HCT116 (cell line): ENCODE data around the gene CEP112. TPM values are rescaled to one million over a fixed set of nuclear protein-coding genes. Genes with fewer than 3 reads are reported as not detected.

Experiments used
- ATAC-seq: fragments of 200-7000 bp; cut with Tn5 transposase; 2 replicates; pipeline ENCODE4 v1.9.1; 2020; ENCODE audit warnings: mild to moderate bottlenecking, moderate library complexity
- BruUV-seq: library from RNA; stranded (reverse); fragments of 400-500 nt; replicated peaks from 2 replicates; lab custom pipeline; 2021; lab: Mats Ljungman, UMichigan
- CTCF ChIA-PET: fragments of 300-600 bp; sonication (Branson Sonifier 250); formaldehyde crosslinking; loops from one replicate; lab custom pipeline; 2021; ENCODE audit warnings: antibody characterized with exemption; lab: Charles Lee
- POLR2A ChIA-PET: fragments of 300-600, 350-600 bp; sonication (Branson Sonifier 250); formaldehyde crosslinking; loops from one replicate; lab custom pipeline; 2021; ENCODE audit warnings: antibody characterized with exemption; lab: Charles Lee
- RAD21 ChIA-PET, 2 experiments: fragments of 300-600 bp; sonication (Branson Sonifier 250); formaldehyde crosslinking; loops; one replicate each; lab custom pipeline; 2023; ENCODE audit warnings: low total read pairs in 2 of 2; ENCODE audit not compliant: uncharacterized antibody in 2 of 2, unreplicated experiment in 2 of 2, low non-redundant PET in 1 of 2; lab: Charles Lee
- DNase-seq: peaks from one replicate; pipeline ENCODE4 v3.0.0-alpha.2; 2010; ENCODE audit warnings: low read depth, low spot score
- H2AFZ ChIP-seq: fragments of 200-600 bp; shearing (Covaris generic), sonication (generic); 2 replicates; pipeline ENCODE4 v1.6.1; 2017; ENCODE audit warnings: low read depth, mixed run types, mixed read lengths, antibody characterized with exemption, low read length; ENCODE audit not compliant: poor library complexity, severe bottlenecking
- H3K27ac ChIP-seq: 2 replicates; pipeline ENCODE4 v1.5.1; 2012; ENCODE audit warnings: low read depth, low read length
- H3K27me3 ChIP-seq: fragments of 200-600 bp; sonication (generic); 2 replicates; pipeline ENCODE4 v1.6.1; 2016; ENCODE audit warnings: mixed run types, low read length, mixed read lengths; ENCODE audit not compliant: insufficient read depth
- H3K36me3 ChIP-seq, 2 experiments: fragments of 200-500 bp in 1 of 2; fragments of 200-600 bp in 1 of 2; sonication (Bioruptor generic) in 1 of 2; sonication (generic) in 1 of 2; 2 replicates each; pipeline versions ENCODE4 v1.5.1 to v1.6.1; 2014 to 2016; ENCODE audit warnings: low read length in 2 of 2, inconsistent platforms in 1 of 2, mixed read lengths in 1 of 2, mixed run types in 1 of 2; ENCODE audit not compliant: insufficient read depth in 2 of 2, control insufficient read depth in 1 of 2
- H3K4me1 ChIP-seq, 2 experiments: fragments of 200-600 bp in 1 of 2; sonication (generic) in 1 of 2; 2 replicates each; pipeline versions ENCODE4 v1.5.1 to v1.6.1; 2012 to 2017; ENCODE audit warnings: low read length in 2 of 2, inconsistent platforms in 1 of 2, mild to moderate bottlenecking in 1 of 2, mixed read lengths in 1 of 2, mixed run types in 1 of 2, moderate library complexity in 1 of 2; ENCODE audit not compliant: insufficient read depth in 2 of 2, control insufficient read depth in 1 of 2
- H3K4me2 ChIP-seq: fragments of 200-600 bp; sonication (generic); 2 replicates; pipeline ENCODE4 v1.6.1; 2017; ENCODE audit warnings: mixed run types, low read length, mixed read lengths
- H3K4me3 ChIP-seq, 2 experiments: fragments of 200-600 bp in 1 of 2; sonication (generic) in 1 of 2; replicated peaks in 1 of 2; 2 replicates each; pipeline ENCODE4 v1.5.1; 2011 to 2016; ENCODE audit warnings: low read length in 2 of 2, control low read depth in 1 of 2, low read depth in 1 of 2, mild to moderate bottlenecking in 1 of 2, mixed read lengths in 1 of 2, mixed run types in 1 of 2
- H3K79me2 ChIP-seq: fragments of 200-600 bp; sonication (generic); 2 replicates; pipeline ENCODE4 v1.6.1; 2017; ENCODE audit warnings: mild to moderate bottlenecking, mixed run types, low read length, moderate library complexity, mixed read lengths; ENCODE audit not compliant: insufficient read depth
- H3K9ac ChIP-seq: fragments of 200-600 bp; sonication (generic); 2 replicates; pipeline ENCODE4 v1.6.1; 2016; ENCODE audit warnings: low read length, mixed read lengths
- H3K9me2 ChIP-seq: fragments of 200-600 bp; sonication (generic), shearing (Covaris generic); 2 replicates; pipeline ENCODE4 v1.6.1; 2017; ENCODE audit warnings: mixed run types, mild to moderate bottlenecking, moderate library complexity; ENCODE audit not compliant: insufficient read depth
- H3K9me3 ChIP-seq, 2 experiments: fragments of 200-500 bp in 1 of 2; fragments of 200-600 bp in 1 of 2; sonication (Bioruptor generic) in 1 of 2; sonication (generic) in 1 of 2; 2 replicates each; pipeline ENCODE4 v1.6.1; 2014 to 2017; ENCODE audit warnings: low read length in 2 of 2, mixed read lengths in 2 of 2, inconsistent platforms in 1 of 2, low read depth in 1 of 2, mild to moderate bottlenecking in 1 of 2, mixed run types in 1 of 2, moderate library complexity in 1 of 2; ENCODE audit not compliant: control insufficient read depth in 1 of 2, insufficient read depth in 1 of 2
- H4K20me1 ChIP-seq: fragments of 200-600 bp; sonication (generic), shearing (Covaris generic); 2 replicates; pipeline ENCODE4 v1.6.1; 2017; ENCODE audit warnings: mixed run types, mild to moderate bottlenecking, moderate library complexity; ENCODE audit not compliant: insufficient read depth
- ATF3 ChIP-seq: IDR thresholded peaks from 2 replicates; pipeline ENCODE4 v1.6.1; 2012
- CBX3 ChIP-seq: IDR thresholded peaks from 2 replicates; pipeline ENCODE4 v1.6.1; 2012; ENCODE audit warnings: low read depth
- EGR1 ChIP-seq: IDR thresholded peaks from 2 replicates; pipeline ENCODE4 v1.6.1; 2012; ENCODE audit warnings: low read depth
- EZH2phosphoT487 ChIP-seq: fragments of 200-600 bp; IDR thresholded peaks from 2 replicates; pipeline ENCODE4 v1.6.1; 2018; ENCODE audit warnings: antibody characterized with exemption, borderline replicate concordance
- FOSL1 ChIP-seq: IDR thresholded peaks from 2 replicates; pipeline ENCODE4 v1.6.1; 2012; ENCODE audit warnings: low read depth
- JUND ChIP-seq: IDR thresholded peaks from 2 replicates; pipeline ENCODE4 v1.6.1; 2012
- POLR2A ChIP-seq: IDR thresholded peaks from 2 replicates; pipeline ENCODE4 v1.7.0; 2011; ENCODE audit warnings: borderline replicate concordance; ENCODE audit not compliant: insufficient read depth, insufficient read length; ENCODE audit errors: extremely low read depth
- RAD21 ChIP-seq: IDR thresholded peaks from 2 replicates; pipeline ENCODE4 v1.6.1; 2012; ENCODE audit warnings: low read depth, mild to moderate bottlenecking
- REST ChIP-seq: IDR thresholded peaks from 2 replicates; pipeline ENCODE4 v1.6.1; 2012; ENCODE audit warnings: low read depth
- SP1 ChIP-seq: IDR thresholded peaks from 2 replicates; pipeline ENCODE4 v1.6.1; 2012; ENCODE audit warnings: low read depth
- SRF ChIP-seq: IDR thresholded peaks from 2 replicates; pipeline ENCODE4 v1.6.1; 2012; ENCODE audit warnings: low read depth
- TCF7L2 ChIP-seq: IDR thresholded peaks from 2 replicates; pipeline ENCODE4 v1.7.0; 2011; ENCODE audit warnings: borderline replicate concordance, inconsistent platforms; ENCODE audit not compliant: insufficient read depth, insufficient read length; ENCODE audit errors: extremely low read depth
- YY1 ChIP-seq: IDR thresholded peaks from 2 replicates; pipeline ENCODE4 v1.6.1; 2011; ENCODE audit warnings: low read length, low read depth, moderate library complexity, mild to moderate bottlenecking; ENCODE audit not compliant: insufficient replicate concordance; ENCODE audit errors: extremely low read depth
- ZBTB33 ChIP-seq: IDR thresholded peaks from 2 replicates; pipeline ENCODE4 v1.6.1; 2011; ENCODE audit warnings: mild to moderate bottlenecking, low read length, moderate library complexity; ENCODE audit not compliant: insufficient replicate concordance; ENCODE audit errors: extremely low read depth
- ZNF274 ChIP-seq: fragments of 200-500 bp; sonication (Bioruptor generic); IDR thresholded peaks from 2 replicates; pipeline ENCODE4 v1.6.1; 2014; ENCODE audit warnings: mild to moderate bottlenecking, low read depth, low read length, inconsistent platforms
- intact Hi-C: fragments of 100-400 bp; cut with micrococcal nuclease; formaldehyde crosslinking; loops from 2 replicates; pipeline ENCODE4 v1.10.0; 2022
- total RNA-seq: library from RNA; stranded (reverse); gene quantifications from one replicate; pipeline ENCODE4 v1.2.1, GENCODE V29; 2021; ENCODE audit not compliant: unreplicated experiment

The CEP112 gene
- total RNA-seq, 1 experiment from 2014 or later, result 10.9 TPM

- ATAC-seq (no peak), DNase-seq (no peak)
- Histone ChIP-seq H3K79me2 (no peaks in the 10 kb centered on the region), H4K20me1 (no peaks in the 10 kb centered on the region), H3K4me1 (no peaks in the 10 kb centered on the region), H3K9me2 (no peaks in the 10 kb centered on the region), H2AFZ (no peak overlapping the region), H3K4me2 (no peak overlapping the region), H3K9me3 (no peaks in the 10 kb centered on the region), H3K27me3 (no peaks in the 10 kb centered on the region), H3K27ac (no peak overlapping the region), H3K4me3 (no peak overlapping the region), H3K36me3 (no peaks in the 10 kb centered on the region), H3K9ac (no peak overlapping the region)
- TF ChIP-seq YY1 (no peak), FOSL1 (no peak), JUND (no peak), EZH2phosphoT487 (no peak), RAD21 (no peak), ATF3 (no peak), REST (no peak), TCF7L2 (no peak), CBX3 (no peak), EGR1 (no peak), SP1 (no peak), SRF (no peak), ZNF274 (no peak), ZBTB33 (no peak), POLR2A (no peak)
- ChIA-PET POLR2A (no interaction called here), RAD21 (no interaction called here), CTCF (no interaction called here)
- intact Hi-C loops, result no loop called here
- BruUV-seq, result no TSS peak
Measured at GRCh38 chr17:66098040-66098439, 93.9 kb downstream of the CEP112 start.
